ENCODE data around the gene ZNF558.

GRCh38 chr19:8827277-8827676, 4.8 kb downstream of the ZNF558 start:
- TF ChIP-seq CTCF (IDR thresholded peaks at IDR 0.05; ENCODE audit: insufficient read depth, low read length, poor library complexity, severe bottlenecking) (no peak), EZH2phosphoT487 (conservative IDR thresholded peaks at IDR 0.05; ENCODE audit: low read length) (no peak)

All from SU-DHL-6 (cell line).